H1 (cell line): ENCODE data around the gene ZCCHC3. TPM values are rescaled to one million over a fixed set of nuclear protein-coding genes. Genes with fewer than 3 reads are reported as not detected.
A peak's percentile ranks its signal among the peaks of the same experiment; 100 is the strongest.

Source experiments
- ATF2 ChIP-seq: IDR thresholded peaks from 2 replicates; pipeline ENCODE4 v1.6.1; 2012; ENCODE audit warnings: low read length, inconsistent platforms
- CTCF ChIP-seq, 3 experiments: IDR thresholded peaks; 1 replicate in 2 of 3; 2 replicates in 1 of 3; pipeline versions ENCODE4 v1.5.1 to v1.6.1; 2011; ENCODE audit warnings: low read length in 3 of 3, mild to moderate bottlenecking in 3 of 3, inconsistent platforms in 2 of 3, low read depth in 1 of 3, moderate library complexity in 1 of 3; ENCODE audit not compliant: insufficient read depth in 1 of 3; ENCODE audit errors: control extremely low read depth in 1 of 3
- EP300 ChIP-seq, 2 experiments: IDR thresholded peaks; 1 replicate in 1 of 2; 2 replicates in 1 of 2; pipeline ENCODE4 v1.6.1; 2011 to 2012; ENCODE audit warnings: low read depth in 2 of 2, low read length in 2 of 2, mild to moderate bottlenecking in 2 of 2, borderline replicate concordance in 1 of 2, inconsistent platforms in 1 of 2, moderate library complexity in 1 of 2
- GTF2F1 ChIP-seq: IDR thresholded peaks from 2 replicates; pipeline ENCODE4 v1.6.1; 2012; ENCODE audit warnings: low read depth, low read length, improper control_type of control experiment, borderline replicate concordance
- KDM1A ChIP-seq: fragments of 200-600, 300-600 bp; sonication (generic); IDR thresholded peaks from 2 replicates; pipeline ENCODE4 v1.7.1; 2016; ENCODE audit warnings: mild to moderate bottlenecking, low read length, borderline replicate concordance
- MAFK ChIP-seq: IDR thresholded peaks from 2 replicates; pipeline ENCODE4 v1.6.1; 2012; ENCODE audit warnings: low read depth, mild to moderate bottlenecking, improper control_type of control experiment, low read length
- NRF1 ChIP-seq: IDR thresholded peaks from 2 replicates; pipeline ENCODE4 v1.6.1; 2011; ENCODE audit warnings: mild to moderate bottlenecking, low read depth, low read length, improper control_type of control experiment
- PHF8 ChIP-seq: fragments of 200-600 bp; sonication (generic); conservative IDR thresholded peaks from 2 replicates; pipeline ENCODE4 v1.7.1; 2012; ENCODE audit warnings: low read depth, mild to moderate bottlenecking, inconsistent platforms, low read length, moderate library complexity
- POLR2A ChIP-seq, 2 experiments: IDR thresholded peaks; 1 replicate in 1 of 2; 2 replicates in 1 of 2; pipeline ENCODE4 v1.6.1; 2011; ENCODE audit warnings: low read depth in 2 of 2, low read length in 2 of 2, mild to moderate bottlenecking in 2 of 2; ENCODE audit errors: control extremely low read depth in 1 of 2
- RBBP5 ChIP-seq: IDR thresholded peaks from 2 replicates; pipeline ENCODE4 v1.7.1; 2012; ENCODE audit warnings: low read depth, mild to moderate bottlenecking, inconsistent platforms, low read length, moderate library complexity, borderline replicate concordance
- SAP30 ChIP-seq: fragments of 300-600 bp; sonication (generic); IDR thresholded peaks from 2 replicates; pipeline ENCODE4 v1.7.1; 2012; ENCODE audit warnings: low read length, moderate library complexity, mild to moderate bottlenecking, inconsistent platforms; ENCODE audit not compliant: insufficient read depth, insufficient replicate concordance
- SP1 ChIP-seq: IDR thresholded peaks from 2 replicates; pipeline ENCODE4 v1.6.1; 2011; ENCODE audit warnings: low read depth, low read length
- SP4 ChIP-seq: IDR thresholded peaks from 2 replicates; pipeline ENCODE4 v1.6.1; 2012; ENCODE audit warnings: low read length, inconsistent platforms
- SUZ12 ChIP-seq: fragments of 200-600 bp; sonication (generic); IDR thresholded peaks from 2 replicates; pipeline ENCODE4 v1.6.1; 2012; ENCODE audit warnings: mild to moderate bottlenecking, inconsistent platforms, low read length, moderate library complexity, mixed read lengths
- TAF1 ChIP-seq: IDR thresholded peaks from 2 replicates; pipeline ENCODE4 v1.6.1; 2011; ENCODE audit warnings: mild to moderate bottlenecking, low read depth, low read length
- USF2 ChIP-seq: IDR thresholded peaks from 2 replicates; pipeline ENCODE4 v1.6.1; 2011; ENCODE audit warnings: low read length, improper control_type of control experiment
- ZNF274 ChIP-seq: IDR thresholded peaks from 2 replicates; pipeline ENCODE4 v1.7.0; 2012; ENCODE audit warnings: low read length, borderline replicate concordance; ENCODE audit errors: extremely low read depth
- polyA plus RNA-seq, 7 experiments: library from polyadenylated mRNA; depleted of rRNA in 3 of 7; stranded (reverse) in 5 of 7; unstranded in 2 of 7; fragments of >200 nt in 5 of 7; fragments of 200-250 nt in 2 of 7; gene quantifications; 1 replicate in 5 of 7; 2 replicates in 1 of 7; 4 replicates in 1 of 7; pipeline versions ENCODE4 v1.2.1 to v1.2.3, GENCODE V29; 2011 to 2013; ENCODE audit warnings: missing spikeins in 2 of 7, mixed read lengths in 2 of 7
- total RNA-seq: library from RNA; stranded (reverse); fragmentation: NEBNext Ultra II Directional; extraction: Animal tissue kit (Norgen Biotek cat#: 25700); gene quantifications from 2 replicates; pipeline ENCODE4 v1.2.1, GENCODE V29; 2021

ZCCHC3 gene
- total and polyA plus RNA-seq, 2 of the 8 experiments (the other 6 are each of a cell fraction or from before 2014, with no cell fraction given), result 33.7 to 52.4 TPM

GRCh38 chr20:324177-325044 is 27.0 kb downstream of the ZCCHC3 start (continued):
- TF ChIP-seq SP4 (no peak), MAFK (no peak), USF2 (peak; percentile 47; the same call in 1 of the 2 replicates), POLR2A (IDR thresholded peaks at IDR 0.05; ENCODE audit: control extremely low read depth in 1 of 2, low read depth in 2 of 2, low read length in 2 of 2) (peak in 1 of 2 experiments; percentile 56; a peak in 2 of 3 replicates), RBBP5 (peak; percentile 56; the same call in 1 of the 2 replicates), NRF1 (no peak; the same call in 1 of the 2 replicates), CTCF (IDR thresholded peaks at IDR 0.05; ENCODE audit: control extremely low read depth in 1 of 3, insufficient read depth in 1 of 3, low read depth in 1 of 3, low read length in 3 of 3) (peak; percentile 26 to 44 (median 33); a peak in 3 of 4 replicates), ZNF274 (no peak), PHF8 (peak; percentile 36; the same call in 1 of the 2 replicates), TAF1 (peak; percentile 73), ATF2 (no peak), GTF2F1 (no peak), SUZ12 (no peak), SP1 (peak; percentile 23; the same call in 1 of the 2 replicates), KDM1A (no peak), SAP30 (peak; percentile 72), EP300 (IDR thresholded peaks at IDR 0.05; ENCODE audit: borderline replicate concordance in 1 of 2, low read depth in 2 of 2, low read length in 2 of 2) (peak in 1 of 2 experiments; percentile 22; a peak in 1 of 3 replicates)
